IMR-90 (cell line): Measurements from ENCODE around the gene NUDT15. TPM values are rescaled to one million over a fixed set of nuclear protein-coding genes. Genes with fewer than 3 reads are reported as not detected.

Experiments
- ATAC-seq: fragments of 200-7000 bp; cut with Tn5 transposase; 2 replicates; pipeline ENCODE4 v1.9.1; 2020; ENCODE audit warnings: low read depth, mild to moderate bottlenecking, moderate library complexity
- BruUV-seq: library from RNA; stranded (reverse); fragments of 400-500 nt; replicated peaks from 2 replicates; lab custom pipeline; 2021; lab: Mats Ljungman, UMichigan
- CTCF ChIA-PET: fragments of 300-600 bp; formaldehyde crosslinking; extraction: SDS; loops from one replicate; lab custom pipeline; 2021; ENCODE audit warnings: antibody characterized with exemption; lab: Yijun Ruan, JAX
- POLR2A ChIA-PET: fragments of 300-600 bp; sonication (Branson Sonifier 250); formaldehyde crosslinking; loops from one replicate; lab custom pipeline; 2022; ENCODE audit warnings: antibody characterized with exemption; ENCODE audit not compliant: unreplicated experiment; lab: Charles Lee
- DNase-seq: peaks from one replicate; pipeline ENCODE4 v3.0.0; 2013
- H2AFZ ChIP-seq: replicated peaks from 2 replicates; pipeline ENCODE3; 2013; ENCODE audit warnings: low read length, mild to moderate bottlenecking; ENCODE audit not compliant: poor library complexity
- H2AK5ac ChIP-seq: 2 replicates; pipeline ENCODE4 v1.6.1; 2013; ENCODE audit warnings: low read depth, low read length, inconsistent platforms
- H2AK9ac ChIP-seq: replicated peaks from 2 replicates; pipeline ENCODE3; 2013; ENCODE audit warnings: mild to moderate bottlenecking, low read depth, low read length, moderate library complexity; ENCODE audit not compliant: poor library complexity
- H2BK120ac ChIP-seq: 2 replicates; pipeline ENCODE4 v1.6.1; 2013; ENCODE audit warnings: low read depth, low read length, inconsistent platforms
- H2BK15ac ChIP-seq: 3 replicates; pipeline ENCODE4 v1.6.1; 2013; ENCODE audit warnings: low read depth, low read length, inconsistent platforms
- H2BK20ac ChIP-seq: 2 replicates; pipeline ENCODE4 v1.6.1; 2013; ENCODE audit warnings: low read depth, mild to moderate bottlenecking, inconsistent platforms, low read length, moderate library complexity
- H2BK5ac ChIP-seq: 2 replicates; pipeline ENCODE4 v1.6.1; 2013; ENCODE audit warnings: mild to moderate bottlenecking, low read depth, low read length, inconsistent platforms; ENCODE audit not compliant: poor library complexity, severe bottlenecking
- H3K14ac ChIP-seq: replicated peaks from 2 replicates; pipeline ENCODE4 v1.6.1; 2013; ENCODE audit warnings: low read depth, low read length, inconsistent platforms
- H3K18ac ChIP-seq: 2 replicates; pipeline ENCODE4 v1.6.1; 2013; ENCODE audit warnings: low read depth, low read length, control low read depth
- H3K23ac ChIP-seq: 2 replicates; pipeline ENCODE4 v1.6.1; 2013; ENCODE audit warnings: low read depth, low read length, inconsistent platforms
- H3K27ac ChIP-seq: 2 replicates; pipeline ENCODE4 v1.5.1; 2013; ENCODE audit warnings: mild to moderate bottlenecking, control low read depth, low read length; ENCODE audit not compliant: insufficient read depth
- H3K27me3 ChIP-seq: 2 replicates; pipeline ENCODE4 v1.6.1; 2013; ENCODE audit warnings: low read length; ENCODE audit not compliant: control insufficient read depth, insufficient read depth
- H3K36me3 ChIP-seq: 2 replicates; pipeline ENCODE4 v1.6.1; 2013; ENCODE audit warnings: low read length, mixed read lengths; ENCODE audit not compliant: control insufficient read depth, insufficient read depth
- H3K4ac ChIP-seq: 2 replicates; pipeline ENCODE4 v1.6.1; 2013; ENCODE audit warnings: low read depth, low read length, inconsistent platforms
- H3K4me1 ChIP-seq: 2 replicates; pipeline ENCODE4 v1.6.1; 2013; ENCODE audit warnings: low read length, mixed read lengths; ENCODE audit not compliant: control insufficient read depth, insufficient read depth
- H3K4me2 ChIP-seq: 2 replicates; pipeline ENCODE4 v1.6.1; 2013; ENCODE audit warnings: low read depth, mild to moderate bottlenecking, control low read depth, low read length, moderate library complexity
- H3K4me3 ChIP-seq: 2 replicates; pipeline ENCODE4 v1.5.1; 2013; ENCODE audit warnings: low read depth, mild to moderate bottlenecking, control low read depth, low read length, moderate library complexity; ENCODE audit not compliant: insufficient read depth
- H3K56ac ChIP-seq: 2 replicates; pipeline ENCODE4 v1.6.1; 2013; ENCODE audit warnings: low read length, inconsistent platforms; ENCODE audit not compliant: insufficient read depth; ENCODE audit errors: extremely low read depth
- H3K79me1 ChIP-seq, 2 experiments: 2 replicates each; pipeline ENCODE4 v1.6.1; 2013; ENCODE audit warnings: low read length in 2 of 2, inconsistent platforms in 1 of 2, low read depth in 1 of 2
- H3K9ac ChIP-seq: 2 replicates; pipeline ENCODE4 v1.6.1; 2013; ENCODE audit warnings: low read depth, low read length, control low read depth
- H3K9me1 ChIP-seq: 2 replicates; pipeline ENCODE4 v1.6.1; 2013; ENCODE audit warnings: low read length, inconsistent platforms; ENCODE audit not compliant: insufficient read depth
- H3K9me3 ChIP-seq: 2 replicates; pipeline ENCODE4 v1.6.1; 2013; ENCODE audit warnings: low read length; ENCODE audit not compliant: control insufficient read depth, insufficient read depth
- H4K20me1 ChIP-seq: 2 replicates; pipeline ENCODE4 v1.6.1; 2013; ENCODE audit warnings: low read length, inconsistent platforms; ENCODE audit not compliant: insufficient read depth
- H4K5ac ChIP-seq: 2 replicates; pipeline ENCODE4 v1.6.1; 2013; ENCODE audit warnings: mild to moderate bottlenecking, low read depth, low read length, control low read depth
- H4K8ac ChIP-seq, 2 experiments: 2 replicates each; pipeline ENCODE4 v1.6.1; 2013; ENCODE audit warnings: low read depth in 2 of 2, low read length in 2 of 2, control low read depth in 1 of 2, inconsistent platforms in 1 of 2
- H4K91ac ChIP-seq: 2 replicates; pipeline ENCODE4 v1.6.1; 2013; ENCODE audit warnings: low read depth, low read length, inconsistent platforms; ENCODE audit not compliant: insufficient read depth
- BHLHE40 ChIP-seq: fragments of 150-350 bp; IDR thresholded peaks from 2 replicates; pipeline ENCODE4 v1.6.1; 2016; ENCODE audit warnings: mild to moderate bottlenecking, low read depth, low read length
- CEBPB ChIP-seq: IDR thresholded peaks from 2 replicates; pipeline ENCODE4 v1.6.1; 2012; ENCODE audit warnings: low read depth, low read length, improper control_type of control experiment
- MAZ ChIP-seq: IDR thresholded peaks from 2 replicates; pipeline ENCODE4 v1.6.1; 2012; ENCODE audit warnings: low read depth, mild to moderate bottlenecking, low read length, improper control_type of control experiment, moderate library complexity, borderline replicate concordance
- MXI1 ChIP-seq: IDR thresholded peaks from 2 replicates; pipeline ENCODE4 v1.6.1; 2012; ENCODE audit warnings: low read depth, mild to moderate bottlenecking, low read length, moderate library complexity, borderline replicate concordance
- NFE2L2 ChIP-seq: fragments of 150-350 bp; IDR thresholded peaks from 2 replicates; pipeline ENCODE4 v1.6.1; 2016; ENCODE audit warnings: low read depth, mild to moderate bottlenecking, low read length
- POLR2A ChIP-seq: IDR thresholded peaks from 2 replicates; pipeline ENCODE4 v1.6.1; 2012; ENCODE audit warnings: mild to moderate bottlenecking, low read depth, low read length
- RAD21 ChIP-seq: IDR thresholded peaks from 2 replicates; pipeline ENCODE4 v1.6.1; 2012; ENCODE audit warnings: low read length, improper control_type of control experiment
- RCOR1 ChIP-seq: IDR thresholded peaks from 2 replicates; pipeline ENCODE4 v1.6.1; 2012; ENCODE audit warnings: mild to moderate bottlenecking, low read length, improper control_type of control experiment; ENCODE audit not compliant: insufficient replicate concordance
- RFX5 ChIP-seq: IDR thresholded peaks from 2 replicates; pipeline ENCODE4 v1.8.0; 2012; ENCODE audit warnings: low read depth, mild to moderate bottlenecking, low read length, moderate library complexity
- SMC3 ChIP-seq: fragments of 150-350 bp; IDR thresholded peaks from 2 replicates; pipeline ENCODE4 v1.6.1; 2016; ENCODE audit warnings: low read depth, mild to moderate bottlenecking, antibody characterized with exemption, low read length, moderate library complexity
- WGBS, 2 experiments: methylation state at CpG; one replicate each; pipeline versions ENCODE4 v1.1.5 to v1.1.7; 2013; ENCODE audit warnings: missing lambda C conversion rate in 2 of 2; ENCODE audit not compliant: insufficient read length in 1 of 2; ENCODE audit errors: extremely low coverage in 2 of 2; 5-methylcytosine and 5-hydroxymethylcytosine counted together
- dilution Hi-C: fragments of 300-500 bp; cut with HindIII; formaldehyde crosslinking; loops from one replicate; pipeline ENCODE4 v1.14.3; 2018; ENCODE audit warnings: low sequenced_read_pairs; ENCODE audit not compliant: unreplicated experiment
- in situ Hi-C: fragments of 300-500 bp; cut with MboI; formaldehyde crosslinking; loops from 3 replicates; pipeline ENCODE4 v1.14.3; 2019; ENCODE audit warnings: low sequenced_read_pairs, inconsistent platforms, mixed read lengths
- intact Hi-C: fragments of 100-400 bp; cut with micrococcal nuclease; formaldehyde crosslinking; loops from 2 replicates; pipeline ENCODE4 v1.10.0; 2022
- polyA plus RNA-seq, 3 experiments: library from polyadenylated mRNA; depleted of rRNA; stranded (reverse); fragments of >200 nt; gene quantifications; 2 replicates each; pipeline ENCODE4 v1.2.3, GENCODE V29; 2012; ENCODE audit warnings: low replicate concordance in 1 of 3
- total RNA-seq: library from RNA; depleted of rRNA; stranded (reverse); fragments of >200 nt; gene quantifications from 2 replicates; pipeline ENCODE4 v1.2.3, GENCODE V29; 2012
- TF ChIP-seq, protein P1 (sequence below): fragments of 150-350 bp; IDR thresholded peaks from 2 replicates; pipeline ENCODE4 v1.6.1; 2017; ENCODE audit warnings: mild to moderate bottlenecking, antibody characterized with exemption, low read length, low read depth
- TF ChIP-seq, protein P2 (sequence below): fragments of 150-350 bp; IDR thresholded peaks from 2 replicates; pipeline ENCODE4 v1.6.1; 2016; ENCODE audit warnings: low read depth, mild to moderate bottlenecking, low read length, moderate library complexity, borderline replicate concordance
- TF ChIP-seq, protein P3 (sequence below): conservative IDR thresholded peaks from 2 replicates; pipeline ENCODE4 v1.5.1; 2012; ENCODE audit warnings: mild to moderate bottlenecking, low read depth, low read length, improper control_type of control experiment

NUDT15 gene
- total and polyA plus RNA-seq, 2 of the 4 experiments (the other 2 are of a cell fraction): 13.1 to 14.2 TPM

DNA sequence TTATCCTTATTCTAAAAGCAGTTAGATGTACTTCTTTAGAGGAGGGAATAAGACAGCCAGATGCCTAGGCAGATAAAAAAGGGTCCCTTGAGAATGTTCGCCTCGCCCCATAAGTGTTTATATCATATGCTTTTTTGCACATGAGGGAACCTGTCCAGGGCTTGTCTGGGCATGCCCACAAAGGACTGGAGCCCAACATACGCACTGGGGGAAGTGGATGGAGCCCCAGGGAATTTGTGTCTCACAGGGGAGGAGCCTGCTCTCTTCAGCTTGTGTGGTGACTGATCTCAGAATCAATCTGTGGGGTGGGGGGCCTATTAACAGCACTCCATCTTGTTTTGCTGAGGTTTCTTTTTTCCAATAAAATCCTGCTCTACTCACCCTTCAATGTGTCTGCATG, 34.8 kb downstream of the NUDT15 start:
- CTCF ChIA-PET: no interaction called here
- Histone ChIP-seq H3K18ac (peak overlapping the region; percentile 14; the same call in 1 of the 2 replicates), H4K20me1 (no peaks in the 10 kb centered on the region), H3K79me1 (peaks cover 4 to 17% of the 10 kb centered on the region in 2 experiments; a peak in 3 of 4 replicates), H2BK20ac (no peak overlapping the region), H2BK15ac (no peak overlapping the region), H3K4ac (no peak overlapping the region; the same call in 1 of the 2 replicates), H3K36me3 (peaks cover 51% of the 10 kb centered on the region), H3K4me2 (no peak overlapping the region), H3K4me3 (no peak overlapping the region), H3K27ac (peak overlapping the region; percentile 23; the same call in 1 of the 2 replicates), H4K8ac (peak overlapping the region in 1 of 2 experiments; percentile 23; a peak in 1 of 4 replicates), H3K9me1 (no peaks in the 10 kb centered on the region), H2AK9ac (no peak overlapping the region), H4K5ac (peak overlapping the region; percentile 48; the same call in 1 of the 2 replicates), H3K9ac (no peak overlapping the region), H2AFZ (no peak overlapping the region), H2BK120ac (peak overlapping the region; percentile 53; the same call in 1 of the 2 replicates), H3K9me3 (peaks cover 40% of the 10 kb centered on the region), H3K14ac (no peak overlapping the region), H3K56ac (no peak overlapping the region), H3K27me3 (no peaks in the 10 kb centered on the region), H2AK5ac (no peak overlapping the region), H3K4me1 (no peaks in the 10 kb centered on the region), H2BK5ac (peak overlapping the region; percentile 70), H4K91ac (no peak overlapping the region), H3K23ac (no peak overlapping the region)
- dilution Hi-C loops: no loop called here
- intact Hi-C loops: no loop called here
- POLR2A ChIA-PET: no interaction called here
- WGBS, 2 experiments: no CpG with 5 or more reads among the region's 3 CpGs
- ATAC-seq (no peak), DNase-seq (no peak)
- in situ Hi-C loops: no loop called here
- no TSS peak for BruUV-seq
- TF ChIP-seq, protein P1, sequence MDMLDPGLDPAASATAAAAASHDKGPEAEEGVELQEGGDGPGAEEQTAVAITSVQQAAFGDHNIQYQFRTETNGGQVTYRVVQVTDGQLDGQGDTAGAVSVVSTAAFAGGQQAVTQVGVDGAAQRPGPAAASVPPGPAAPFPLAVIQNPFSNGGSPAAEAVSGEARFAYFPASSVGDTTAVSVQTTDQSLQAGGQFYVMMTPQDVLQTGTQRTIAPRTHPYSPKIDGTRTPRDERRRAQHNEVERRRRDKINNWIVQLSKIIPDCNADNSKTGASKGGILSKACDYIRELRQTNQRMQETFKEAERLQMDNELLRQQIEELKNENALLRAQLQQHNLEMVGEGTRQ: no peak
- TF ChIP-seq NFE2L2: no peak
- TF ChIP-seq, protein P2, sequence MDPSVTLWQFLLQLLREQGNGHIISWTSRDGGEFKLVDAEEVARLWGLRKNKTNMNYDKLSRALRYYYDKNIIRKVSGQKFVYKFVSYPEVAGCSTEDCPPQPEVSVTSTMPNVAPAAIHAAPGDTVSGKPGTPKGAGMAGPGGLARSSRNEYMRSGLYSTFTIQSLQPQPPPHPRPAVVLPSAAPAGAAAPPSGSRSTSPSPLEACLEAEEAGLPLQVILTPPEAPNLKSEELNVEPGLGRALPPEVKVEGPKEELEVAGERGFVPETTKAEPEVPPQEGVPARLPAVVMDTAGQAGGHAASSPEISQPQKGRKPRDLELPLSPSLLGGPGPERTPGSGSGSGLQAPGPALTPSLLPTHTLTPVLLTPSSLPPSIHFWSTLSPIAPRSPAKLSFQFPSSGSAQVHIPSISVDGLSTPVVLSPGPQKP: no peak
- no peak for TF ChIP-seq MAZ
- TF ChIP-seq BHLHE40: no peak
- TF ChIP-seq, protein P3, sequence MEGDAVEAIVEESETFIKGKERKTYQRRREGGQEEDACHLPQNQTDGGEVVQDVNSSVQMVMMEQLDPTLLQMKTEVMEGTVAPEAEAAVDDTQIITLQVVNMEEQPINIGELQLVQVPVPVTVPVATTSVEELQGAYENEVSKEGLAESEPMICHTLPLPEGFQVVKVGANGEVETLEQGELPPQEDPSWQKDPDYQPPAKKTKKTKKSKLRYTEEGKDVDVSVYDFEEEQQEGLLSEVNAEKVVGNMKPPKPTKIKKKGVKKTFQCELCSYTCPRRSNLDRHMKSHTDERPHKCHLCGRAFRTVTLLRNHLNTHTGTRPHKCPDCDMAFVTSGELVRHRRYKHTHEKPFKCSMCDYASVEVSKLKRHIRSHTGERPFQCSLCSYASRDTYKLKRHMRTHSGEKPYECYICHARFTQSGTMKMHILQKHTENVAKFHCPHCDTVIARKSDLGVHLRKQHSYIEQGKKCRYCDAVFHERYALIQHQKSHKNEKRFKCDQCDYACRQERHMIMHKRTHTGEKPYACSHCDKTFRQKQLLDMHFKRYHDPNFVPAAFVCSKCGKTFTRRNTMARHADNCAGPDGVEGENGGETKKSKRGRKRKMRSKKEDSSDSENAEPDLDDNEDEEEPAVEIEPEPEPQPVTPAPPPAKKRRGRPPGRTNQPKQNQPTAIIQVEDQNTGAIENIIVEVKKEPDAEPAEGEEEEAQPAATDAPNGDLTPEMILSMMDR: no peak
- TF ChIP-seq SMC3: no peak
- TF ChIP-seq POLR2A: no peak
- TF ChIP-seq RAD21: no peak
- TF ChIP-seq MXI1: no peak
- TF ChIP-seq RFX5: no peak
- no peak for TF ChIP-seq CEBPB
- no peak for TF ChIP-seq RCOR1
